Measurements from ENCODE around the gene COL12A1.
A peak's percentile ranks its signal among the peaks of the same experiment; 100 is the strongest.

The COL12A1 gene

DNA sequence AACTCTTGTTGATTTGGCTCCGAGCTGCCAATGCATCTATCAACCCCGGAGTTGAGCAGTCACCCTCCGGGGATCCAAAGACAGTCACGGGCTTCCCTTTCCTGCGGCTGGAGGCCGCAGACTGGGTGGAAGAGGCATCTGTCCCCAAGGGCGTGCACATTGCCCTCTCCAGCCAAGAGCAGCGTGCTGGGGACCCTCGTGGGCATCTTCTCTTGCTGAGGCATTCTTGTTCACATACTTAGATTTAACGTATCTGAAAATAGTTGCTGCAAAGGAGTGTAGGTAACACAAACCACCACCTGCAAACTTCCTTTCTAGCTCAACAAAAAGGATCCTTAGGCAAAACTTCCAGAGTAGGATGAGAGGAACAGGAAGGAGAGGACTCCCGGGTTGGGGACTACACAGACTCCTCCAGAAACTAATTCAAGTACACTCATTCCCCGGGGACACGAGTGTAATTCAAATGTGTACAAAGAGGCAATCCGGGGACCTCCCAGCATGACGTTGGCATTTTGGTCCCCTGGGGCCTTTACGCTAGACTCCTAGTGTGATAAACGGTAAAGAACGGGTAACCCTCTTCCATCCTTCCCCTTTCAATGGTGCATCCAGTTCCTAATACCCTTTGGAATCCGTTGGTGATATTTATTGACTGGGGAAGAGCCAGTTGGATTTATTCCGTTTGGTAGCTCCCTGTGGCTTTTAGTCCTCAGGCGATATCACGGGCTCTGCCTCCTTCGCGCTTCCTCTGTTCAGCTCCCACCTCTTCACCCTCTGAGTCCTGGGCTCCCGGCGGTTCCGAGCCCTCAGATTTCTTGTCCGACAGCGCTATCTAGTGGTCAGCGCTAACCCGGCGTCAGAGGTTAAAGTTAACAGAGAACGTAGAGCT is 2.7 kb upstream of the COL12A1 start:
- Histone ChIP-seq H3K36me3 (replicated peaks) (no peaks in the 10 kb centered on the region), H3K4me1 (peaks cover 6% of the 10 kb centered on the region), H3K9me3 (no peaks in the 10 kb centered on the region), H3K27me3 (ENCODE audit: low read depth) (peaks cover 51% of the 10 kb centered on the region), H3K4me3 (no peak overlapping the region)
- DNase-seq (ENCODE audit: low spot score in 2 of 2) = peak; percentile 74 to 90
- in situ Hi-C loops (cut with MboI; ENCODE audit: low sequenced_read_pairs) = loop anchor here (25.0 kb wide), 2 partner anchors 1346 to 1471 kb away; no protein-coding TSS in a partner anchor

DNA sequence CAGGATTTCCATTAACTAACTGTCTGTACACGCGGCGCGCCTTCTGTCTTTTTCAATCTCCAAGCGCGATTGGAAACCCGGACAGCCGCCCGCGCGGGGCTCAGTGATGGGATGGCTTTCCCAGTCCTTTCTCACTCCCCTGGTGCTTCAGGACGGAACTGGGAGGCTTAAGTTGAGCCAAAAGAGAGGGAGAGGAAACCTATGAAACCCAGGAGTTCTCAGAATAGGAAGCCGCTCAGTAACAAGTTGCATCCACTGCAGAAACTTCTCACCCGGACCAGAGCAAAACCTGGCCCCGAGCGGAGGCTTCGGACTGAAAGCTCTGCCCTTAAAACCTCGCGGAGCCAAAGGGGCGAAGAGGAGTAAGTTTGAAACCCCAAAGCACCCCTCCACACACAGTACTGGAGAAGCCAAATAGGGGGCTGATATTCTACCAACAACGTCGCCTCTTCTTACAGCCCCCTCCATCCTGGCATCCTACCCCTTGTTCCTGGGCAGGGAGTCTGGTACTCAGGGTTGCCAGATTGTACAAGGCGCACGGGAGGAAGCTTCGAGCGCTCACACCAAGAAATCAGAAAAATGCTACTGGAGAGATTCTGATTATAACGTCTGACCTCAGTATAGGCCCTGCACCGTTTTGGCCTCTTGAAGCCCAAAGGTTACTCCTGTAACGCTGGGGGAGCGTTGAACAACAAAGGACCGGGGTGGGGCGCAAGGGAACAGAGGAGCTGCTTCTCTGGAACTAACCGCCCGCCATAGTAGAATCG is 906 bp upstream of the COL12A1 start:
- H3K27me3 ChIP-seq (ENCODE audit: low read depth) = peaks cover 68% of the 10 kb centered on the region
- in situ Hi-C loops (cut with MboI; ENCODE audit: low sequenced_read_pairs) = loop anchor here (25.0 kb wide), 2 partner anchors 1344 to 1469 kb away; no protein-coding TSS in a partner anchor
- no peak for DNase-seq (ENCODE audit: low spot score in 2 of 2)
- H3K36me3 ChIP-seq (replicated peaks) = no peaks in the 10 kb centered on the region
- peak overlapping the region; percentile 20 for H3K4me3 ChIP-seq
- no peaks in the 10 kb centered on the region for H3K9me3 ChIP-seq
- peaks cover 6% of the 10 kb centered on the region for H3K4me1 ChIP-seq

GRCh38 chr6:75204959-75205775 is 686 bp downstream of the COL12A1 start:
- Histone ChIP-seq H3K27me3 (ENCODE audit: low read depth) (peaks cover 78% of the 10 kb centered on the region), H3K4me3 (peak overlapping the region; percentile 20), H3K36me3 (replicated peaks) (no peaks in the 10 kb centered on the region), H3K4me1 (peaks cover 6% of the 10 kb centered on the region), H3K9me3 (no peaks in the 10 kb centered on the region)
- DNase-seq (ENCODE audit: low spot score in 2 of 2) = no peak
- in situ Hi-C loops (cut with MboI; ENCODE audit: low sequenced_read_pairs) = loop anchor here (25.0 kb wide), 2 partner anchors 1343 to 1468 kb away; no protein-coding TSS in a partner anchor

DNA sequence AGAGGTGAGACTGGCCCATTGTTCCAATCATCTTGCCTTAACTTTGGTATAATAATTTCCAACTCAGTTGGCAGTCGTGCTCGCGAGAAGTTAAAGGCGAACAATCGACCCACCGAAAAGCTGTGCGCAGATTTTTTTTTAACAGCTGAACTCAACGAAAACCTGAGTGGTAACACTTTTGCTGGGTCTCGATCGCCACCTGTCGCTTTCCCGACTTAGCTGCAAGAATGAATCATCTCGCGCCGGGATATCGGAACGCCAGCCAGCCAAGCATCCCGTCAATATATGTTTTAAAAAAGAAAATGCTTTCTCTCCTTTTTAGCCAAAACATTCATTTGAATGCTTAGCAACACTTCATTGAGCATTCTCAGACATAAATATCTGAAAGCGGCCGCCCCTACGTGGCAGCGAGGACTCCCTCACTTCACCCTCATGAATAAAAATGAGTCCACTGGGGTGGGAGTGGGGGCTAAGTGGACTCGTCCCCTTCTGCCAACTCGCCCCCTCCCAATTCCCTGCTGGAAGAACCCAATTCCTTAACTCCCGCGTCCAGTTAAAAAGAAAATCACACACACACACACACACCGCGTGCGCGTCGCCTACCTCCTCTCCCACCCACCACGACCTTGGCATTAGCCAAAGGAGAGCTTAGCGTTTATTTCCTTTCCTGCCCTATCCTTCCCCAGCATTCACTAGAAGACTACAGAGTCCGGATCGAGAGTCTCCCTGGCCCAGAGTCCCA is 1.5 kb downstream of the COL12A1 start:
- H3K27me3 ChIP-seq (ENCODE audit: low read depth) = peaks cover 78% of the 10 kb centered on the region
- in situ Hi-C loops (cut with MboI; ENCODE audit: low sequenced_read_pairs) = loop anchor here (25.0 kb wide), 2 partner anchors 1342 to 1467 kb away; no protein-coding TSS in a partner anchor

GRCh38 chr6:75203721-75204120 is 2.1 kb downstream of the COL12A1 start:
- peaks cover 4% of the 10 kb centered on the region for H3K4me1 ChIP-seq
- no peaks in the 10 kb centered on the region for H3K9me3 ChIP-seq
- peaks cover 77% of the 10 kb centered on the region for H3K27me3 ChIP-seq (ENCODE audit: low read depth)
- H3K36me3 ChIP-seq (replicated peaks) = no peaks in the 10 kb centered on the region
- no peak for DNase-seq (ENCODE audit: low spot score in 2 of 2)
- in situ Hi-C loops (cut with MboI; ENCODE audit: low sequenced_read_pairs) = loop anchor here (25.0 kb wide), 2 partner anchors 1341 to 1466 kb away; no protein-coding TSS in a partner anchor
- no peak overlapping the region for H3K4me3 ChIP-seq

More for the DNA sequence above, 1.5 kb downstream of the COL12A1 start:
- peaks cover 6% of the 10 kb centered on the region for H3K4me1 ChIP-seq
- H3K4me3 ChIP-seq = no peak overlapping the region
- H3K36me3 ChIP-seq (replicated peaks) = no peaks in the 10 kb centered on the region
- DNase-seq (ENCODE audit: low spot score in 2 of 2) = peak; percentile 69 to 80
- no peaks in the 10 kb centered on the region for H3K9me3 ChIP-seq

GRCh38 chr6:75202676-75203131 is 3.1 kb downstream of the COL12A1 start:
- peaks cover 68% of the 10 kb centered on the region for H3K27me3 ChIP-seq (ENCODE audit: low read depth)
- H3K36me3 ChIP-seq (replicated peaks) = no peaks in the 10 kb centered on the region
- no peak overlapping the region for H3K4me3 ChIP-seq
- no peaks in the 10 kb centered on the region for H3K9me3 ChIP-seq
- H3K4me1 ChIP-seq = peaks cover 3% of the 10 kb centered on the region; the same call in 1 of the 2 replicates
- no peak for DNase-seq (ENCODE audit: low spot score in 2 of 2)
- in situ Hi-C loops (cut with MboI; ENCODE audit: low sequenced_read_pairs) = loop anchor here (25.0 kb wide), 2 partner anchors 1340 to 1465 kb away; no protein-coding TSS in a partner anchor

DNA sequence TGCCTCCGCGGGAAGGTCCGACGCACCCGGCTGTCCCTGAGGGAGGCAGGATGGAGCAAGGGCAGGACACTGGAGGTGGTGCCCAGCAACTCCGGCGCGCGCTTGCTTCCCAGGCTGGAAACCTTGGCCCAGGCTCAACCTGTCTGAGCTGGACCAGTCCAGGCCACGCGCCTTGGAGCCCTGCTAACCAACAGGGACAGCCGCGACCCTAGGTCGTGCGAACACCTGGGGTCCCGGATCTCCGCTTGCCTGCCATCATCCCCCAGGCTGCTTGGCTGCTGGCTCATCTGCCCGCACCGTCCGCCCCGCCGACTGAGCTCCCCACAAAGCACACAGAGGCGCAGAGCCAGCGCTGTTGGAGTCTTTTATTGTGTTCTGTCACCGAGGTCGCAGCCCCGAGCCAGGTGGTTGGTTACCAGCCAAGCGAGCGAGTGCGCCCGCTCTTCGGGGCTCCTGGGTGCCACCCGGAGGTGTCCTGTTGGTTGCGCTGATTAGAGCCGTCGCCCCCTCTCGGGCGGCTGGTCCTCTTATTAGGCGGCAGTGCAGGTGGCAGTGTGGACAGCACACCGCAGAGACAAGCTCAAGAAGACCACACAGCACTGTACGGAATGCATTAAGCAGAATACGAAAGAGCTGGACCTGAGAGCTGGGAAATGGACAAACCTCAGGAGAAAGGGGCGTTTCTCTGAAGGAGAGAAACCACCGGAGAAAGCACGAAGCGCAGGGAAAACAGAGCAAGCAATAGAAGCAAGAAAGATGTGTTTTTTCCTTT is 3.8 kb downstream of the COL12A1 start:
- Histone ChIP-seq H3K36me3 (replicated peaks) (no peaks in the 10 kb centered on the region), H3K4me3 (no peak overlapping the region), H3K4me1 (peaks cover 3% of the 10 kb centered on the region; the same call in 1 of the 2 replicates), H3K9me3 (no peaks in the 10 kb centered on the region), H3K27me3 (ENCODE audit: low read depth) (peaks cover 62% of the 10 kb centered on the region)
- DNase-seq (ENCODE audit: low spot score in 2 of 2) = no peak
- in situ Hi-C loops (cut with MboI; ENCODE audit: low sequenced_read_pairs) = loop anchor here (25.0 kb wide), 2 partner anchors 1340 to 1465 kb away; no protein-coding TSS in a partner anchor

DNA sequence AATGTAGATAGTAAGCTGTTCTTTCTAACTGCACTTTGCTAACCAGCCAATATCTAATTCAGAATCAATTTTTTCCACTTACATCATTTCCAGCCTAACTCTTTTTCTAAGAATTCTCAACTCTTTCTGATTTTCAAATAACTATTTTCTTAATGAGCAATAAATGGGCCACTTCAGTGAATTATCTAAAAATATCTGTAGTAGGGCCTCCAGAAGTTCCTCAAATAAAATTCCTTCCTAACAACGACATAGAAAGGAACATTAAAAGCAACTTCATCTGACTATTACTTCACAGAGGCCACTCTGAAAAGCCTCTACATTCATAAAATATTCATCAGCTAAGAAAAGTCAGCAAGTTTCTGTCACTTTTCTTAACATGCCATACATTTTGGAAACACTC is 4.8 kb downstream of the COL12A1 start:
- H3K27me3 ChIP-seq (ENCODE audit: low read depth) = peaks cover 53% of the 10 kb centered on the region
- no peaks in the 10 kb centered on the region for H3K9me3 ChIP-seq
- H3K4me3 ChIP-seq = no peak overlapping the region
- no peaks in the 10 kb centered on the region for H3K36me3 ChIP-seq (replicated peaks)
- in situ Hi-C loops (cut with MboI; ENCODE audit: low sequenced_read_pairs) = loop anchor here (25.0 kb wide), 2 partner anchors 1339 to 1464 kb away; no protein-coding TSS in a partner anchor
- no peak for DNase-seq (ENCODE audit: low spot score in 2 of 2)
- peaks cover 2% of the 10 kb centered on the region; the same call in 1 of the 2 replicates for H3K4me1 ChIP-seq

- in situ Hi-C loops (cut with MboI; ENCODE audit: low sequenced_read_pairs) = loop anchor here (25.0 kb wide), 2 partner anchors 1338 to 1463 kb away; no protein-coding TSS in a partner anchor
- no peak for DNase-seq (ENCODE audit: low spot score in 2 of 2)
- H3K27me3 ChIP-seq (ENCODE audit: low read depth) = peaks cover 42% of the 10 kb centered on the region
Measured at GRCh38 chr6:75199889-75200288, 6.0 kb downstream of the COL12A1 start.

DNA sequence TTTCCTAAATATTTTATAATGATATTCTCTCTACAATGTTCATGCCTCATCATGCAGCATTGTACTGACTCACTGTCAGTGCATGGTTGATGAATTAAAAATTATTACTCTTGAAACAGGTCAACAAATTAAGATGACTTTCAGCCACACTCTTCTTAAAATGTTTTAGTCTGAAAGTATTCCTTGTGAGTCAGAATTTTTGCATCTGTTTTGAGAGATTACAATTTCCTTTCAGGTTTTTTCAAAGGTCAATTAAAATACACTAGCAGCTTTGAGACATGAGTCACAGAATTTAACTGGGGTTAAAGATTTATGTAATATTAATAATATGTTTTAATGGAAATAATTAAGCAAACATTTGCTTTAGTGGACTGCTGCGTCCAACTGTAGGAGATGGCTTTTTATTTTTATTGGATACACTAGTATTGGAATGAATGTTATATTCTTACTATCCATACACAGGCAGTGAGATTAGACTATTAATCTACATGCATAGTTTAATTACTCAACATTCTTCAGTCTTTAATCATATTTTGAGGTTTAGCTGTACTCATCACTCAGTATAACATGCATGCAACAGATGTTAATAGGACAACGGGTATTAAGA is 9.7 kb downstream of the COL12A1 start:
- no peak for DNase-seq (ENCODE audit: low spot score in 2 of 2)
- H3K36me3 ChIP-seq (replicated peaks) = no peaks in the 10 kb centered on the region
- H3K27me3 ChIP-seq (ENCODE audit: low read depth) = peaks cover 10% of the 10 kb centered on the region
- H3K9me3 ChIP-seq = no peaks in the 10 kb centered on the region
- in situ Hi-C loops (cut with MboI; ENCODE audit: low sequenced_read_pairs) = no loop called here
- no peaks in the 10 kb centered on the region for H3K4me1 ChIP-seq
- H3K4me3 ChIP-seq = no peak overlapping the region

More at GRCh38 chr6:75199889-75200288, 6.0 kb downstream of the COL12A1 start:
- Histone ChIP-seq H3K4me3 (no peak overlapping the region), H3K36me3 (replicated peaks) (no peaks in the 10 kb centered on the region), H3K9me3 (no peaks in the 10 kb centered on the region), H3K4me1 (no peaks in the 10 kb centered on the region)

- H3K36me3 ChIP-seq (replicated peaks) = no peaks in the 10 kb centered on the region
- no peaks in the 10 kb centered on the region for H3K9me3 ChIP-seq
- in situ Hi-C loops (cut with MboI; ENCODE audit: low sequenced_read_pairs) = no loop called here
- H3K4me1 ChIP-seq = no peaks in the 10 kb centered on the region
- peaks cover 3% of the 10 kb centered on the region; the same call in 1 of the 2 replicates for H3K27me3 ChIP-seq (ENCODE audit: low read depth)
- no peak overlapping the region for H3K4me3 ChIP-seq
- DNase-seq (ENCODE audit: low spot score in 2 of 2) = no peak
Measured at GRCh38 chr6:75188221-75188925, 17.5 kb downstream of the COL12A1 start.

Measured in HAP-1 (cell line).